ENCODE data around the gene CADPS. TPM values are rescaled to one million over a fixed set of nuclear protein-coding genes. Genes with fewer than 3 reads are reported as not detected.
A peak's percentile ranks its signal among the peaks of the same experiment; 100 is the strongest.

CADPS gene
- total RNA-seq, 1 donor from 2014 or later: 149 TPM

DNA sequence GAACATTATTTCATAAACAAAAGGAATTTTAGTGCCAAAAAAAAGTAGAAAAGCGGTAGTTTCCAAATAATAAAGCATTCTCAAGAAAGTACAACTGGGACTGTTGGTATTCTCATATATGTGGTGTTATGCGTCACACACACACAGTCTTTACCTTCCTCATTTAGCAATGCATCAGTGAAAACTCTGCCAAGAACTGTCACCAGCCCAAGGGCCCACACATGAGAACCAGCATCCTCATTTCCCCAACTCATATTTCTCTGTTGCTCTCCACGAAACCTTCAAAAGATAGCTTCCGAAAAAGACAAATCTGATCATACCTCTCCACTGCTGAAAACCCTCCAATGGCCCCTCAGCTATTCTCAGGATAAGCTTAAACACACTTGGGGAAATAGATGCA, 150.7 kb downstream of the CADPS start:
- no peak for TF ChIP-seq CTCF (IDR thresholded peaks at IDR 0.05; ENCODE audit: unreplicated experiment)
- Mint-ChIP-seq H3K4me1 (ENCODE audit: low read depth) (peaks cover 10% of the 10 kb centered on the region), H3K9me3 (ENCODE audit: low read depth) (no peaks in the 10 kb centered on the region), H3K27ac (no peak overlapping the region), H3K27me3 (no peaks in the 10 kb centered on the region), H3K4me3 (ENCODE audit: low read depth) (no peak overlapping the region), H3K36me3 (ENCODE audit: insufficient read depth) (peaks cover 2% of the 10 kb centered on the region)
- no peak for DNase-seq (ENCODE audit: low spot score, unreplicated experiment)

DNA sequence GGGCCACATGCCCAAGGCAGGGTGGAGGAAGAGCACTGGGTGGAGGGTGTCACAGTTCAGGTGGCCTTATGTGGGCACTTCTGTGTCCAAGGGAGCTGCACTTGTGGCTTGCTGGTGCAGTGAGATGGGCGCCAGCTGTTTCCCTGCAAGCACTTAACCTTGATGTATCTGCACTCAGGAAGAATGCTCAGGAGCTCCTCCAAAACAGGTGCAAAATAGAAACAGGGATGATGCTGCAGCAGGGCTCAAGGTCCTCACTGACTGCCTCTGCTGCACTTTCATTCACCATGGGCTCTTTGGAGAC, 151.3 kb downstream of the CADPS start:
- Mint-ChIP-seq H3K36me3 (ENCODE audit: insufficient read depth) (peaks cover 2% of the 10 kb centered on the region), H3K27me3 (no peaks in the 10 kb centered on the region), H3K9me3 (ENCODE audit: low read depth) (no peaks in the 10 kb centered on the region), H3K4me1 (ENCODE audit: low read depth) (peaks cover 11% of the 10 kb centered on the region), H3K4me3 (ENCODE audit: low read depth) (no peak overlapping the region), H3K27ac (no peak overlapping the region)
- no peak for TF ChIP-seq CTCF (IDR thresholded peaks at IDR 0.05; ENCODE audit: unreplicated experiment)
- no peak for DNase-seq (ENCODE audit: low spot score, unreplicated experiment)

DNA sequence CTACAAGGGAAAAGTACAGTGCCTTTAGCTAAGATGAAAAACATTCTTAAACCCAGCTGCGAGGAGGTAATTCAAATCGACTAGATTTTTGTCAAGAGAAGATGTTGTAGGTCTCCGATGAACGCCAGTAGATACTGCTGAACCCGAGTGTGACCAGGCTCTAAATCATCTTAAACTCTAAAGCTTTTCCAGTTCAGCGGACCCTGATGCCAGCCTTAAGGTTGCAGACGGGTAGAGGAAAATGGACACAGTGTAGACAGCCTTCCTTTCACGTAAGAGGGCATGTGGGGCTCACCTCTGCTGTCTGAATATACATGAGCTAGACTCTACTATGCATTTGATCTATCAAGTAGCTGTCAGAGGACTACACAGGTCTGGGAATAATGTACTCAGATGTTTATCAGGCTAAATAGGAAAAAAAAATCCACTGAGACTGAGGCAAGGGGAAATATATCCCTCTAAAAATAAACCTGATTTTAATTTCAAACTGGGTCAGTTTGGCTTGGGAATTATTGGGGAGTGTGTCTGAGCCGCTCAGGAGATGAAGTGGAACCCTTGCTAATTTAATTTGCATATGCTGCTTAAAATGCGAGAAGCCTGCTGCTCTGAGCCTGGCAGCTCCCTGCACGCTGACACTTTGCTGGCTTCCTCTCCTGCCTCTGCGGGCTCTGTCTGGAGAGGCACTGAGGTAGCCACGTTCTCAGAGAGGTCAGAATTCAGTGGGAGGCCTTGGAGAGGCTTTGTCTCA, 151.9 kb downstream of the CADPS start:
- H3K27ac Mint-ChIP-seq: no peak overlapping the region
- TF ChIP-seq CTCF (IDR thresholded peaks at IDR 0.05; ENCODE audit: unreplicated experiment): no peak
- H3K4me3 Mint-ChIP-seq (ENCODE audit: low read depth): no peak overlapping the region
- H3K9me3 Mint-ChIP-seq (ENCODE audit: low read depth): no peaks in the 10 kb centered on the region
- H3K36me3 Mint-ChIP-seq (ENCODE audit: insufficient read depth): peaks cover 2% of the 10 kb centered on the region
- DNase-seq (ENCODE audit: low spot score, unreplicated experiment): no peak
- H3K4me1 Mint-ChIP-seq (ENCODE audit: low read depth): peaks cover 13% of the 10 kb centered on the region
- no peaks in the 10 kb centered on the region for H3K27me3 Mint-ChIP-seq

DNA sequence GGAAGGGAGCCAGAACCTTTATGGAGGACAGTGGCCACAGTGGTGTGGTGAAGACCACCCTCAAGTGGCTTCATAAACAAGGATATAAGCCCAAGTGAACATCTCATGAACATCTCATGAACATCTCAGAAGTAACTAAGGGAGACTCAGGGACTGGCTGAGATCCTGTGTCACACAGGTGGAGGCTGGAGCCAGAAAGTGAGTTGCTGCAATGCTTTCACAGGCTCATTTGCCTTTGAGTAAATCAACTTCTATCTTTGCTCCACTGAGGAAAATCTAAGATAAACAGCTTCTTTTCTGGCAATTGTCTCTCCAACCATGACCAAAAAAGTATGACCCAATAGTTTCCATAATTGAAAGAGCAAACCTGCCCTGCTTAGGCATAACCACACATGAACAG, 152.9 kb downstream of the CADPS start:
- DNase-seq (ENCODE audit: low spot score, unreplicated experiment): no peak
- Mint-ChIP-seq H3K4me3 (ENCODE audit: low read depth) (no peak overlapping the region), H3K27me3 (no peaks in the 10 kb centered on the region), H3K9me3 (ENCODE audit: low read depth) (no peaks in the 10 kb centered on the region), H3K27ac (no peak overlapping the region), H3K4me1 (ENCODE audit: low read depth) (peaks cover 12% of the 10 kb centered on the region), H3K36me3 (ENCODE audit: insufficient read depth) (peaks cover 2% of the 10 kb centered on the region)
- no peak for TF ChIP-seq CTCF (IDR thresholded peaks at IDR 0.05; ENCODE audit: unreplicated experiment)

GRCh38 chr3:62718515-62719320, 156.5 kb downstream of the CADPS start:
- H3K4me3 Mint-ChIP-seq (ENCODE audit: low read depth): no peak overlapping the region
- H3K9me3 Mint-ChIP-seq (ENCODE audit: low read depth): no peaks in the 10 kb centered on the region
- DNase-seq (ENCODE audit: low spot score, unreplicated experiment): no peak
- no peaks in the 10 kb centered on the region for H3K27me3 Mint-ChIP-seq
- peaks cover 2% of the 10 kb centered on the region for H3K36me3 Mint-ChIP-seq (ENCODE audit: insufficient read depth)
- TF ChIP-seq CTCF (IDR thresholded peaks at IDR 0.05; ENCODE audit: unreplicated experiment): no peak
- H3K4me1 Mint-ChIP-seq (ENCODE audit: low read depth): peaks cover 7% of the 10 kb centered on the region
- peak overlapping the region; percentile 80 for H3K27ac Mint-ChIP-seq

Measured in progenitor cell of endocrine pancreas (in vitro differentiated cells).